ENCODE data around the gene RLN2. TPM values are rescaled to one million over a fixed set of nuclear protein-coding genes. Genes with fewer than 3 reads are reported as not detected.

The RLN2 gene
- total RNA-seq, 2 donors from 2014 or later = 0.41 TPM; not detected in 1

DNA sequence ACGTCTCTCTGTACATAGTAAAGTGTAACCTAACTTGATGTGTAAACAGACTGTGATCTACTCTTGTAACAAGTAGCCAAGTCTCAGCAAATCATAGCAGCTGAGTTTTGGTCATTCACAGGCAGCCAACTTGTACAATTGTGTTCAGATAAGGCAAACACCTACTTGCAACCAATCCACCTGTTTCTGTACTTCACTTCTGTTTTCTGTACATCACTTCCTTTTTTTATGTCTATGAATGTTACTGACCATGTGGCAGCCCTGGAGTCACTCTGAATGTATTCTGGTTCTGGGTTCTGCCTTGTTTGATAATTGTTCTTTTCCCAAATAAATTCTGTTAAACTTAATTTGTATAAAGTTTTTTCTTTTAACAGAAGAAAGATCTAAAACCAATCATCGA, 26.0 kb downstream of the RLN2 start:
- TF ChIP-seq, protein P1, sequence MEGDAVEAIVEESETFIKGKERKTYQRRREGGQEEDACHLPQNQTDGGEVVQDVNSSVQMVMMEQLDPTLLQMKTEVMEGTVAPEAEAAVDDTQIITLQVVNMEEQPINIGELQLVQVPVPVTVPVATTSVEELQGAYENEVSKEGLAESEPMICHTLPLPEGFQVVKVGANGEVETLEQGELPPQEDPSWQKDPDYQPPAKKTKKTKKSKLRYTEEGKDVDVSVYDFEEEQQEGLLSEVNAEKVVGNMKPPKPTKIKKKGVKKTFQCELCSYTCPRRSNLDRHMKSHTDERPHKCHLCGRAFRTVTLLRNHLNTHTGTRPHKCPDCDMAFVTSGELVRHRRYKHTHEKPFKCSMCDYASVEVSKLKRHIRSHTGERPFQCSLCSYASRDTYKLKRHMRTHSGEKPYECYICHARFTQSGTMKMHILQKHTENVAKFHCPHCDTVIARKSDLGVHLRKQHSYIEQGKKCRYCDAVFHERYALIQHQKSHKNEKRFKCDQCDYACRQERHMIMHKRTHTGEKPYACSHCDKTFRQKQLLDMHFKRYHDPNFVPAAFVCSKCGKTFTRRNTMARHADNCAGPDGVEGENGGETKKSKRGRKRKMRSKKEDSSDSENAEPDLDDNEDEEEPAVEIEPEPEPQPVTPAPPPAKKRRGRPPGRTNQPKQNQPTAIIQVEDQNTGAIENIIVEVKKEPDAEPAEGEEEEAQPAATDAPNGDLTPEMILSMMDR (IDR thresholded peaks at IDR 0.05) = no peak
- no peak overlapping the region for H3K27ac ChIP-seq
- no peak for DNase-seq (ENCODE audit: low spot score)
- H3K9me3 ChIP-seq = no peaks in the 10 kb centered on the region
- no peaks in the 10 kb centered on the region for H3K27me3 ChIP-seq
- H3K4me1 ChIP-seq = no peaks in the 10 kb centered on the region
- H3K4me3 ChIP-seq = no peak overlapping the region
- H3K36me3 ChIP-seq = no peaks in the 10 kb centered on the region

DNA sequence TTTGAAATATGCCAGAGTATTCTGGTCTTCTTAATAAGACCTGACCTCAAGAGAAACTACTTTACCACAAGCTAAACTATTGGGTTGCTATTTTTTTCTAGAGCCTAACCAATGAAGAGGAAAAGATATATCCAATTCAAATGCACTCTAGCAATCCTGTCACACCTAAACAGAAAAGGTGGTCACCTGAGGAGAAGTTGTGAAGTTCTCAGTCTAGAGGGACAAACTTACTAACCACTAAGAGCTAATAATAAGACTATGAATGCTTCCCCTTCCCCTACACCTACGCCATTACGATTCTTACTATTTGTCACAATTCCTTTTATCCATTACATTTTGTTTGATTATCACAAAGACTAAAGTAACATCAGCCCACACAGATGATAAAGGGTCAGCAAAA, 29.7 kb downstream of the RLN2 start:
- H3K4me3 ChIP-seq = no peak overlapping the region
- H3K27me3 ChIP-seq = no peaks in the 10 kb centered on the region
- DNase-seq (ENCODE audit: low spot score) = no peak
- TF ChIP-seq, protein P1 (IDR thresholded peaks at IDR 0.05) = no peak
- no peak overlapping the region for H3K27ac ChIP-seq
- no peaks in the 10 kb centered on the region for H3K4me1 ChIP-seq
- no peaks in the 10 kb centered on the region for H3K9me3 ChIP-seq
- no peaks in the 10 kb centered on the region for H3K36me3 ChIP-seq

DNA sequence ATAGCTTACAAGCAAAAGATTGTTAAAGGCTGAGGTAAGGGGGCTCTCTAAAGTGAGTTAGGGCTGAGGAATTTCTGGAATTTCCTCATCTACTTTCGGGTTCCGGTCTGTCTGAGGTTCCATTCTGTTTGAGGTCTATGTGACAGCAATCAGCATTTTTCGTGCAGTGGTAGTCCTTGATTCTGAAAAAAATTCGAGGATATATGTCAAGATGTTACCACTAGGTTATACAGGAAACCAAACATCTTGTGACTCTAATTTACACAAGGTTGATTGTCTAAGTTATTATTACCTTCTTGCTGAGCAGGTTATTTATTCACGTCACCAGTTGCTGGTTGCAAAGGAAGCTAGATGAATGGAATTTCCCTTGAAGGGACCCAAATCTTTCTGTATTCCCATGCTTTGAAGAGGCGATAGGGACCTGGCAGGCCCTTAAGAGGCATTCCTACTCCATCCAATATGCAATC, 35.2 kb downstream of the RLN2 start:
- TF ChIP-seq, protein P1 (IDR thresholded peaks at IDR 0.05) = no peak
- Histone ChIP-seq H3K4me1 (no peaks in the 10 kb centered on the region), H3K4me3 (no peak overlapping the region), H3K27ac (no peak overlapping the region), H3K9me3 (no peaks in the 10 kb centered on the region), H3K36me3 (no peaks in the 10 kb centered on the region), H3K27me3 (no peaks in the 10 kb centered on the region)
- DNase-seq (ENCODE audit: low spot score) = no peak

DNA sequence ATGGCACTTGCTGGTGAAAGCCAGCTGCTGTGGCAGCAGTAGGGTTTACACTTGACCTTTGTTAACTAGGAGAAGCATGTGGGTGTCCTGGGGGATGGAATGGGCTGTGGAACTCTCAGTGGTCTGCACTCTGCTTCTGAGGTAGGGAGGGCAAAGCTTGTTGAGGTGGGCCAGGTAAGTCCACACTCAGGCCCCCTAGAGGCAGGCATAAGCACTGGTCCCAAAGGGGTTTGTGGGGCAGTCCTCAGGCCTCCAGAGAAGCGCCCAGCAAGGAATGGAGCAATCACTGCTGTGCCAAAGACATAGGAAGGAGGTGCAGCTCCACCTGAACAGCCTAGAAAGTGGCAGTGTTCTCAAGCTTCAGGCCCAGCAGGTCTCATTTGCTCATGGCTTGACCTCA, 38.6 kb downstream of the RLN2 start:
- no peak overlapping the region for H3K4me3 ChIP-seq
- H3K9me3 ChIP-seq = no peaks in the 10 kb centered on the region
- TF ChIP-seq, protein P1 (IDR thresholded peaks at IDR 0.05) = no peak
- no peaks in the 10 kb centered on the region for H3K27me3 ChIP-seq
- H3K4me1 ChIP-seq = no peaks in the 10 kb centered on the region
- H3K36me3 ChIP-seq = no peaks in the 10 kb centered on the region
- no peak overlapping the region for H3K27ac ChIP-seq
- DNase-seq (ENCODE audit: low spot score) = no peak

DNA sequence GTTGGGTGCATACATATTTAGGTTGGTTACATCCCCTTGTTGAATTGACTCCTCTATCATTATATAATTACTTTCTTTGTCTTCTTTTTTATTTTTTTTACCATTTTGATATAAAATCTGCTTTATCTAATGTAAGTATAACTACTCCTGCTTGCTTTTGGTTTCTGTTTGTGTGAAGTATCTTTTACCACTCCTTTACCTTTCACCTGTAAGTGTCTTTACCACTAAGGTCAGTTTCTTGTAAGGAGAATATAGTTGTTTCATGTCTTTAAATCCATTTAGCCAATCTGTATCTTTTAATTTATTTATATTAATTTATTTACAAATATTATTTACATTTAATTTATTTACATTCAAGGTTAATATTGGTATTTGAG, 40.3 kb downstream of the RLN2 start:
- H3K4me3 ChIP-seq = no peak overlapping the region
- no peak overlapping the region for H3K27ac ChIP-seq

More for the DNA sequence above, 40.3 kb downstream of the RLN2 start:
- no peak for DNase-seq (ENCODE audit: low spot score)
- Histone ChIP-seq H3K27me3 (no peaks in the 10 kb centered on the region), H3K36me3 (no peaks in the 10 kb centered on the region), H3K9me3 (peaks cover 0 to 5% of the 10 kb centered on the region in 2 donors), H3K4me1 (no peaks in the 10 kb centered on the region)
- TF ChIP-seq, protein P1 (IDR thresholded peaks at IDR 0.05) = no peak
